ENCODE results near the gene TMEM259. TPM values are rescaled to one million over a fixed set of nuclear protein-coding genes. Genes with fewer than 3 reads are reported as not detected.
A peak's percentile ranks its signal among the peaks of the same experiment; 100 is the strongest.

TMEM259 gene
- total and polyA plus RNA-seq, 2 of the 13 experiments (the other 11 are each of a cell fraction or from before 2014, with no cell fraction given), result 64.7 to 164 TPM

DNA sequence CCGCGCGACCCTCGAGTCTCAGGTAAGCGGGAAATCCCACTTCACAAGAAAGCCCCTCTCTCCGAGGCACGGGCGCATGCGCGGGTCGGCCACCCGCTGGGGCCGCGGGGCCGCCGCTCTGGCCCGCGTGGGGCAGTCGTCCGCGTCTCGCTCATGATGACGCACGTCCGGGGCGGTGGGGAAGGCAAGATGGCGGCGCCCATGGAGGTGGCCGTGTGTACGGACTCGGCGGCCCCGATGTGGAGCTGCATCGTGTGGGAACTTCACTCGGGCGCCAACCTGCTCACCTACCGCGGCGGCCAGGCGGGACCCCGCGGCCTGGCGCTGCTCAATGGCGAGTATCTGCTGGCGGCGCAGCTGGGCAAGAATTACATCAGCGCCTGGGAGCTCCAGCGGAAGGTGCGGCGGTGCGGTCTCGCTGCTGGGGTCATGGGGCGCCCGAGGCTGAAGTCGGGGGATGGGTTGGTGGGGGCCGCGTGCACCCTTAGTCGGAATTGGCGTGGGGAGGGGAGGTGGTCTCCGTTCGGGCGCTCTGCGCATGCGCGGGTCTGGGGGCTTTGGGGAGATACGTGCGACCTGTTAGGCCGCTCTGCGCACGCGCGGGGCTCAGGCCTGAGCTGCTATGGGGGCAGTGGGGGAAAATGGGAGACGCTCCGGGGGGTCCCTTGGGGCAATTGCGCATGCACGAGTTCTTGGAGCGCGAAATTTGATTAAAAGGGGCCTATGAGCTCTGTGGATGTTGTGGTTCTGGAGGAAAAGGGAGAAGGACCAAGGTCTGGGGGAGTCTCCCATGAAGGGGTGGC is 36.6 kb downstream of the TMEM259 start, which contains the start of gene WDR18 (continued):
- TF ChIP-seq MTERF4 (CRISPR knock-in tag; IDR thresholded peaks at IDR 0.05) (0 out of 2 replicates have a peak, but pooled peaks have one; percentile 24), HOXA5 (CRISPR knock-in tag; IDR thresholded peaks at IDR 0.05) (0 out of 2 replicates have a peak, but pooled peaks have one; percentile 44), HOXD1 (CRISPR knock-in tag; IDR thresholded peaks at IDR 0.05) (peak; percentile 62; the same call in 1 of the 2 replicates), PBX2 (CRISPR knock-in tag; IDR thresholded peaks at IDR 0.05) (no peak), ZKSCAN5 (CRISPR knock-in tag; IDR thresholded peaks at IDR 0.05) (no peak), DDIT3 (CRISPR knock-in tag; IDR thresholded peaks at IDR 0.05) (no peak), IKZF5 (CRISPR knock-in tag; IDR thresholded peaks at IDR 0.05) (peak; percentile 68), SMAD3 (CRISPR knock-in tag; IDR thresholded peaks at IDR 0.05) (peak; percentile 48; the same call in 1 of the 2 replicates), HOXA3 (CRISPR knock-in tag; IDR thresholded peaks at IDR 0.05) (peak; percentile 97), ZNF704 (CRISPR knock-in tag; IDR thresholded peaks at IDR 0.05; ENCODE audit: borderline replicate concordance) (peak; percentile 91; the same call in 1 of the 2 replicates), ZNF451 (CRISPR knock-in tag; IDR thresholded peaks at IDR 0.05) (peak; percentile 87), BCLAF1 (IDR thresholded peaks at IDR 0.05) (no peak)
- TF ChIP-seq, protein P1, sequence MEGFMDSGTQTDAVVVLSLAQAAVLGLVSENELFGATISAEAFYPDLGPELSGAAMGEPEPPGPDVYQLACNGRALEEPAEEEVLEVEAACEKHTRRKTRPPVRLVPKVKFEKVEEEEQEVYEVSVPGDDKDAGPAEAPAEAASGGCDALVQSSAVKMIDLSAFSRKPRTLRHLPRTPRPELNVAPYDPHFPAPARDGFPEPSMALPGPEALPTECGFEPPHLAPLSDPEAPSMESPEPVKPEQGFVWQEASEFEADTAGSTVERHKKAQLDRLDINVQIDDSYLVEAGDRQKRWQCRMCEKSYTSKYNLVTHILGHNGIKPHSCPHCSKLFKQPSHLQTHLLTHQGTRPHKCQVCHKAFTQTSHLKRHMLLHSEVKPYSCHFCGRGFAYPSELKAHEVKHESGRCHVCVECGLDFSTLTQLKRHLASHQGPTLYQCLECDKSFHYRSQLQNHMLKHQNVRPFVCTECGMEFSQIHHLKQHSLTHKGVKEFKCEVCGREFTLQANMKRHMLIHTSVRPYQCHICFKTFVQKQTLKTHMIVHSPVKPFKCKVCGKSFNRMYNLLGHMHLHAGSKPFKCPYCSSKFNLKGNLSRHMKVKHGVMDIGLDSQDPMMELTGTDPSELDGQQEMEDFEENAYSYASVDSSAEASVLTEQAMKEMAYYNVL (CRISPR knock-in tag; IDR thresholded peaks at IDR 0.05; ENCODE audit: borderline replicate concordance), result 0 out of 2 replicates have a peak, but pooled peaks have one; percentile 43
- TF ChIP-seq, protein P2, sequence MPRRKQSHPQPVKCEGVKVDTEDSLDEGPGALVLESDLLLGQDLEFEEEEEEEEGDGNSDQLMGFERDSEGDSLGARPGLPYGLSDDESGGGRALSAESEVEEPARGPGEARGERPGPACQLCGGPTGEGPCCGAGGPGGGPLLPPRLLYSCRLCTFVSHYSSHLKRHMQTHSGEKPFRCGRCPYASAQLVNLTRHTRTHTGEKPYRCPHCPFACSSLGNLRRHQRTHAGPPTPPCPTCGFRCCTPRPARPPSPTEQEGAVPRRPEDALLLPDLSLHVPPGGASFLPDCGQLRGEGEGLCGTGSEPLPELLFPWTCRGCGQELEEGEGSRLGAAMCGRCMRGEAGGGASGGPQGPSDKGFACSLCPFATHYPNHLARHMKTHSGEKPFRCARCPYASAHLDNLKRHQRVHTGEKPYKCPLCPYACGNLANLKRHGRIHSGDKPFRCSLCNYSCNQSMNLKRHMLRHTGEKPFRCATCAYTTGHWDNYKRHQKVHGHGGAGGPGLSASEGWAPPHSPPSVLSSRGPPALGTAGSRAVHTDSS (CRISPR knock-in tag; conservative IDR thresholded peaks at IDR 0.05), result 0 out of 2 replicates have a peak, but pooled peaks have one; percentile 76

Measured in HepG2 (cell line).